Activated naive CD8-positive, alpha-beta T cell treated with anti-CD3 and anti-CD28 coated beads, Interleukin-2, amount 10 ng/mL, durations not matched to agents 7 days and 5 days (primary cell): ENCODE data around the gene MED13. TPM values are rescaled to one million over a fixed set of nuclear protein-coding genes. Genes with fewer than 3 reads are reported as not detected.

Experiments used
- ATAC-seq: fragments of 150-1000 bp; cut with Tn5 transposase; one replicate; pipeline ENCODE4 v1.10.0; 2021; ENCODE audit warnings: low read depth, moderate library complexity
- POLR2A ChIA-PET: fragments of 350-600 bp; sonication (Branson Sonifier 250); formaldehyde crosslinking; loops from one replicate; lab custom pipeline; 2021; ENCODE audit warnings: antibody characterized with exemption; lab: Charles Lee
- DNase-seq: peaks from one replicate; pipeline ENCODE4 v3.0.0; 2021
- H3K27ac Mint-ChIP-seq: one replicate; pipeline ENCODE4 v1.8.0; 2022; ENCODE audit warnings: mild to moderate bottlenecking, mixed read lengths
- H3K27me3 Mint-ChIP-seq: one replicate; pipeline ENCODE4 v1.8.0; 2022; ENCODE audit warnings: mild to moderate bottlenecking, moderate library complexity, mixed read lengths
- H3K36me3 Mint-ChIP-seq: one replicate; pipeline ENCODE4 v1.8.0; 2021; ENCODE audit warnings: mild to moderate bottlenecking, mixed read lengths
- H3K4me1 Mint-ChIP-seq: one replicate; pipeline ENCODE4 v1.8.0; 2021; ENCODE audit warnings: mixed read lengths
- H3K4me3 Mint-ChIP-seq: one replicate; pipeline ENCODE4 v1.8.0; 2022; ENCODE audit warnings: mild to moderate bottlenecking, moderate library complexity, mixed read lengths
- H3K9me3 Mint-ChIP-seq: one replicate; pipeline ENCODE4 v1.8.0; 2021; ENCODE audit warnings: mixed read lengths
- total RNA-seq, 2 experiments: library from RNA; stranded (reverse); gene quantifications; one replicate each; pipeline ENCODE4 v1.2.3, GENCODE V29; 2021

The MED13 gene
- total RNA-seq, 2 experiments from 2014 or later = 54.6 to 58.5 TPM

DNA sequence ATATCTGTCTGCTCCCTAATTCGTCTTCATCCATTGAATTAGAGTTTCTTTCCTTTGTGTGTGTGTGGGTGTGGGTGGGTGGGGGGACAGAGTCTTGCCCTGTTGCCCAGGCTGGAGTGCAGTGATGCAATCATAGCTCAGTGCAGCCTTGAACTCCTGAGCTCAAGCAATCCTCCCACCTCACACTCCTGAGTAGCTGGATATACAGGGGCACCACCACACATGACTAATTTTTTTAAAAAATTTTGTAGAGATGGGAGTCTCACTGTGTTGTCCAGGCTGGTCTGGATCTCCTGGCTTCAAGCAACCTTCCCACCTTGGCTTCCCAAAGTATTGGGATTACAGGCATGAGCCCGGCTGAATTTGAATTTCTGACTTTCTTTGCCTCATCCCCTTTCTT, 34.5 kb upstream of the MED13 start:
- H3K9me3 Mint-ChIP-seq = no peaks in the 10 kb centered on the region
- DNase-seq = no peak
- H3K27ac Mint-ChIP-seq = no peak overlapping the region
- no peak overlapping the region for H3K4me3 Mint-ChIP-seq
- no peaks in the 10 kb centered on the region for H3K36me3 Mint-ChIP-seq
- no peak for ATAC-seq
- H3K27me3 Mint-ChIP-seq = peaks cover 2% of the 10 kb centered on the region
- POLR2A ChIA-PET = no interaction called here
- H3K4me1 Mint-ChIP-seq = peaks cover 10% of the 10 kb centered on the region

- H3K27ac Mint-ChIP-seq = no peak overlapping the region
- H3K4me3 Mint-ChIP-seq = peak overlapping the region; percentile 0
- H3K36me3 Mint-ChIP-seq = no peaks in the 10 kb centered on the region
- ATAC-seq (peak; percentile 52), DNase-seq (no peak)
- POLR2A ChIA-PET = no interaction called here
- H3K27me3 Mint-ChIP-seq = peaks cover 2% of the 10 kb centered on the region
- H3K4me1 Mint-ChIP-seq = peaks cover 10% of the 10 kb centered on the region
- H3K9me3 Mint-ChIP-seq = no peaks in the 10 kb centered on the region
Measured at GRCh38 chr17:62098623-62099231, 33.6 kb upstream of the MED13 start.

- no peak overlapping the region for H3K4me3 Mint-ChIP-seq
- H3K4me1 Mint-ChIP-seq = peaks cover 10% of the 10 kb centered on the region
- H3K36me3 Mint-ChIP-seq = no peaks in the 10 kb centered on the region
- H3K27ac Mint-ChIP-seq = no peak overlapping the region
- DNase-seq (no peak), ATAC-seq (no peak)
- H3K27me3 Mint-ChIP-seq = peaks cover 4% of the 10 kb centered on the region
- POLR2A ChIA-PET = no interaction called here
- H3K9me3 Mint-ChIP-seq = no peaks in the 10 kb centered on the region
Measured at GRCh38 chr17:62096401-62096670, 31.3 kb upstream of the MED13 start.

DNA sequence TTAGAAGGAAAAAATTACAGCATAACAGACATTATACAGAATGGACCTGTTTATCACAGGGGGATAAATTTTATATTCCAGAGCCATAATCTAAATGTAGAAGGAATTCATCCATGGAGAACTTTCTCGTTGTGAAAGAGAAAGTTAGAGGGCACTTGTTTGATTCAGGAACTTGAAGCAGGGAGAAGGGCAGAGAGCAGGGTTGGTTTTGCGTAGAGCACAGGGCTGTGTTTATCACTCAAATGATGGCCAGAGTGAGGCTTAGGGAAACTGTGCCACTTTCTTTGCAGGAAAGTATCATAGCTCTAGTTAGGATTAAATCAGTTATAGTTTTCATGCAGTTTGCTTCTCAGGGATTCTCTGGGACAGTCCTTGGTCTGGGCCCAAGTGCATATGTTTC, 29.1 kb upstream of the MED13 start:
- H3K9me3 Mint-ChIP-seq = no peaks in the 10 kb centered on the region
- no peak overlapping the region for H3K27ac Mint-ChIP-seq
- no peak overlapping the region for H3K4me3 Mint-ChIP-seq
- ATAC-seq (no peak), DNase-seq (no peak)
- POLR2A ChIA-PET = no interaction called here
- H3K27me3 Mint-ChIP-seq = peaks cover 4% of the 10 kb centered on the region
- peaks cover 9% of the 10 kb centered on the region for H3K4me1 Mint-ChIP-seq
- H3K36me3 Mint-ChIP-seq = no peaks in the 10 kb centered on the region

GRCh38 chr17:62093188-62094155, 28.4 kb upstream of the MED13 start:
- H3K9me3 Mint-ChIP-seq = no peaks in the 10 kb centered on the region
- no peak overlapping the region for H3K27ac Mint-ChIP-seq
- no peak for DNase-seq
- no peak overlapping the region for H3K4me3 Mint-ChIP-seq
- no peak for ATAC-seq
- H3K36me3 Mint-ChIP-seq = no peaks in the 10 kb centered on the region
- H3K4me1 Mint-ChIP-seq = peaks cover 2% of the 10 kb centered on the region
- POLR2A ChIA-PET = no interaction called here
- peaks cover 4% of the 10 kb centered on the region for H3K27me3 Mint-ChIP-seq

- ATAC-seq = no peak
- POLR2A ChIA-PET = no interaction called here
- H3K27ac Mint-ChIP-seq = no peak overlapping the region
- no peaks in the 10 kb centered on the region for H3K9me3 Mint-ChIP-seq
- H3K27me3 Mint-ChIP-seq = peaks cover 4% of the 10 kb centered on the region
- H3K4me3 Mint-ChIP-seq = no peak overlapping the region
- H3K36me3 Mint-ChIP-seq = no peaks in the 10 kb centered on the region
- no peak for DNase-seq
- no peaks in the 10 kb centered on the region for H3K4me1 Mint-ChIP-seq
Measured at GRCh38 chr17:62092784-62093183, 27.7 kb upstream of the MED13 start.

DNA sequence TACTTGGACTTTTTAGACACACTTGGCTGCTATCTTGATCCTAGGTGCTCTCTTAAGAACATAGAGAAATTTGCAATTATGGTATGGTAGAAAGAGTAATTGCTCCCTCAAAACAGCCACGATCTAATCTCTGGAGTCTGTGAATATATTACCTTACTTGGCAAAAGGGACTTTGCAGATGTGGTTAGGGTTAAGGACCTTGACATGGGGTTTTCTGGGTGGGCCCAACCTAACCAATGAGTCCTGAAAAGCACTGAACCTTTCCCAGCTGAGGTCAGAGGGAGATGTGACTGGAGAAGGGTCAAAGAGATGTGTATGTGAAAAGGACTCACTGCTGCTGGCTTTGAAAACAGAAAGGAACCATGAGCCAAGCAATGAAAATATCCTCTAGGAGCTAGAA, 26.7 kb upstream of the MED13 start:
- no peak for DNase-seq
- Mint-ChIP-seq H3K27me3 (peaks cover 4% of the 10 kb centered on the region), H3K4me1 (no peaks in the 10 kb centered on the region), H3K36me3 (no peaks in the 10 kb centered on the region), H3K9me3 (no peaks in the 10 kb centered on the region), H3K4me3 (no peak overlapping the region), H3K27ac (no peak overlapping the region)
- POLR2A ChIA-PET = interaction anchor here (0.5 kb wide), 1 partner anchor 25 kb away, joined by 3 read pairs; no protein-coding TSS in a partner anchor
- no peak for ATAC-seq

- no peak overlapping the region for H3K27ac Mint-ChIP-seq
- H3K36me3 Mint-ChIP-seq = no peaks in the 10 kb centered on the region
- DNase-seq = no peak
- H3K4me3 Mint-ChIP-seq = no peak overlapping the region
- H3K4me1 Mint-ChIP-seq = peaks cover 1% of the 10 kb centered on the region
- POLR2A ChIA-PET = no interaction called here
- no peaks in the 10 kb centered on the region for H3K9me3 Mint-ChIP-seq
- peaks cover 4% of the 10 kb centered on the region for H3K27me3 Mint-ChIP-seq
- no peak for ATAC-seq
Measured at GRCh38 chr17:62090868-62091267, 25.8 kb upstream of the MED13 start.

GRCh38 chr17:62090021-62090824, 25.1 kb upstream of the MED13 start:
- H3K4me1 Mint-ChIP-seq = peaks cover 5% of the 10 kb centered on the region
- POLR2A ChIA-PET = no interaction called here
- peaks cover 4% of the 10 kb centered on the region for H3K27me3 Mint-ChIP-seq
- DNase-seq (no peak), ATAC-seq (no peak)
- H3K4me3 Mint-ChIP-seq = no peak overlapping the region
- no peak overlapping the region for H3K27ac Mint-ChIP-seq
- no peaks in the 10 kb centered on the region for H3K36me3 Mint-ChIP-seq
- H3K9me3 Mint-ChIP-seq = no peaks in the 10 kb centered on the region

- Mint-ChIP-seq H3K4me1 (peaks cover 8% of the 10 kb centered on the region), H3K4me3 (no peak overlapping the region), H3K36me3 (no peaks in the 10 kb centered on the region), H3K27me3 (peaks cover 4% of the 10 kb centered on the region), H3K9me3 (no peaks in the 10 kb centered on the region), H3K27ac (no peak overlapping the region)
- DNase-seq = no peak
- ATAC-seq = no peak
- POLR2A ChIA-PET = no interaction called here
Measured at GRCh38 chr17:62089334-62089733, 24.3 kb upstream of the MED13 start.

DNA sequence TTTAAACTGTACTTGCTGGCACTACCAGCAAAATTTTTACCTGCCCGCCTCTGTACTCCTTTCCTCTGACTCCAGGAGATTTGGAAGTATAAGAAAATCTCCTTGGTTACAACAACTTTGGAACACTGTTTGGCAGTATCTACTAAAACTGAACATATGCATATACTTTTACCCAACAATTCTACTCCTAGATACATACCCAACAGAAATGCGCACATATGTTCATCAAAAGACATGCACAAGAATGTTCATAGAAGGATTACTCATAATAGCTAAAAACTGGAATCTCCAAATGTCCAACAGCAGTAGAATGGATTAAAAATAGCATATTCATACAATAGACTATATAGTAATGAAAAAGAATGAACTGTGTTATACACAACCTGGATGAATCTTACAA, 21.7 kb upstream of the MED13 start:
- H3K4me3 Mint-ChIP-seq = no peak overlapping the region
- peaks cover 8% of the 10 kb centered on the region for H3K4me1 Mint-ChIP-seq
- POLR2A ChIA-PET = interaction anchor here (1.2 kb wide), 1 partner anchor 14 kb away, joined by 4 read pairs; no protein-coding TSS in a partner anchor

DNA sequence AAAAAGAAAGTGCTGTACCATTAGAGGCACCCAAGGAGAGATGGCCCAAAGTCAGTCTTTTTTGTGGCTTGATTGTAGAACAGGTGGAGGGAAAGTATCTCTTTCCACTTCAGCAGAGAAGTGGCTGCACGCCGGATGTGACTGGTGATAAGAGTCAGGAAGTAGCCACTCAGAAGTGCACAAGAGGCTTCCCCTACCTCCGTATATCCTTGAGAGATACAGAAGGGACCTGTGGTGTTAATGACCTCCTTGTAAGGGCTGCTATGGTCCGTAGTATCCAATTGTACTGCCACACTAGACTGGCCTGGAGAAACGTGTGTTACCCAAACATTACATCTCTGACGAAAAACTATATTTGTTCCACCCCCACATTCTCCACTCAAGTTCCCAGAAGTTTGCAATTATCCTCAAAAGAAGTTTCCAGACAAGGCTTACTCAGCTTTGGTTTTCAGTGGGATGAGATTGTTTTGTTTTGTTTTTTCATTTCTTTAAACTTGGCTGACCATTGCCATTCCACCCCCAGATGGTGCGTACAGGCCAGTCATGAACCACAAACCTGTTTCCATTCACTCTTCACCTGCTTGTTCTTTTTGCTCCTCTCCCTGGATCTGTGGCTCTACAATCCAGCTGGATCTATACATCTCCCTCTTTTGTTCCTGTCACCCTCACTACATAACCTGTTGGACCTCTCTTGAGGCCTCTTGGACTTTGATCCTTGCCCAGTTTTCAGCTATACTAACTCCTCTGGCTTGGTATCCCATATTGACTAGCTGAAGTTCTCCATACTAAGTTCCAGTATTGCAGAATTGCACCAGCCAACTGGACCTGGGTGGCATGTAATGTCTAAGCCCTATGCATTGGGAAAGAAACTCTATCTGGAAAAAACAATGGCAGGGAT, 20.7 kb upstream of the MED13 start:
- POLR2A ChIA-PET = interaction anchor here (0.7 to 1.2 kb wide), 2 partner anchors 15 to 156 kb away, joined by 3 to 4 read pairs; no protein-coding TSS in a partner anchor
- ATAC-seq (peak; percentile 82), DNase-seq (no peak)
- peaks cover 8% of the 10 kb centered on the region for H3K4me1 Mint-ChIP-seq
- no peaks in the 10 kb centered on the region for H3K9me3 Mint-ChIP-seq
- H3K4me3 Mint-ChIP-seq = no peak overlapping the region
- H3K36me3 Mint-ChIP-seq = no peaks in the 10 kb centered on the region
- no peak overlapping the region for H3K27ac Mint-ChIP-seq
- no peaks in the 10 kb centered on the region for H3K27me3 Mint-ChIP-seq

More for the DNA sequence above, 21.7 kb upstream of the MED13 start:
- H3K9me3 Mint-ChIP-seq = no peaks in the 10 kb centered on the region
- ATAC-seq = no peak
- DNase-seq = no peak
- H3K27me3 Mint-ChIP-seq = no peaks in the 10 kb centered on the region
- H3K27ac Mint-ChIP-seq = no peak overlapping the region
- no peaks in the 10 kb centered on the region for H3K36me3 Mint-ChIP-seq
